ENCODE measurements around the gene CHCHD3.
A peak's percentile ranks its signal among the peaks of the same experiment; 100 is the strongest.

CHCHD3 gene

DNA sequence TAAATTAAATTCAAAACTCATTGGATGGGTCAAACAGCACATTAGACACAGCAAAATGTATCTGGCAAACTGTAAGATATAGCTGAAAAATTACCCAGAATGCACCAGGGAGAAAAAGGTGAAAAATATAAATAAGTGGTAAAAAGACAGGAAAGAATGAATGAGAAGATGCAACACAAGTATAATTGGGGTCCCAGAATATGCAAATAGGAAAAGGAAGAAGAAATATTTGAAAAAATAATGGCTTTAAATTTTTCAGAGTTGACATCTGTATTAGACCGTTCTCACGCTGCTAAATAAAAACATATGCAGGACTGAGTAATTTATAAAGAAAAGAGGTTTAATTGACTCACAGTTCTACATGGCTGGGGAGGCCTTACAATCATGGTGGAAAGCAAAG is 337.9 kb downstream of the CHCHD3 start (continued):
- TF ChIP-seq, protein P1, sequence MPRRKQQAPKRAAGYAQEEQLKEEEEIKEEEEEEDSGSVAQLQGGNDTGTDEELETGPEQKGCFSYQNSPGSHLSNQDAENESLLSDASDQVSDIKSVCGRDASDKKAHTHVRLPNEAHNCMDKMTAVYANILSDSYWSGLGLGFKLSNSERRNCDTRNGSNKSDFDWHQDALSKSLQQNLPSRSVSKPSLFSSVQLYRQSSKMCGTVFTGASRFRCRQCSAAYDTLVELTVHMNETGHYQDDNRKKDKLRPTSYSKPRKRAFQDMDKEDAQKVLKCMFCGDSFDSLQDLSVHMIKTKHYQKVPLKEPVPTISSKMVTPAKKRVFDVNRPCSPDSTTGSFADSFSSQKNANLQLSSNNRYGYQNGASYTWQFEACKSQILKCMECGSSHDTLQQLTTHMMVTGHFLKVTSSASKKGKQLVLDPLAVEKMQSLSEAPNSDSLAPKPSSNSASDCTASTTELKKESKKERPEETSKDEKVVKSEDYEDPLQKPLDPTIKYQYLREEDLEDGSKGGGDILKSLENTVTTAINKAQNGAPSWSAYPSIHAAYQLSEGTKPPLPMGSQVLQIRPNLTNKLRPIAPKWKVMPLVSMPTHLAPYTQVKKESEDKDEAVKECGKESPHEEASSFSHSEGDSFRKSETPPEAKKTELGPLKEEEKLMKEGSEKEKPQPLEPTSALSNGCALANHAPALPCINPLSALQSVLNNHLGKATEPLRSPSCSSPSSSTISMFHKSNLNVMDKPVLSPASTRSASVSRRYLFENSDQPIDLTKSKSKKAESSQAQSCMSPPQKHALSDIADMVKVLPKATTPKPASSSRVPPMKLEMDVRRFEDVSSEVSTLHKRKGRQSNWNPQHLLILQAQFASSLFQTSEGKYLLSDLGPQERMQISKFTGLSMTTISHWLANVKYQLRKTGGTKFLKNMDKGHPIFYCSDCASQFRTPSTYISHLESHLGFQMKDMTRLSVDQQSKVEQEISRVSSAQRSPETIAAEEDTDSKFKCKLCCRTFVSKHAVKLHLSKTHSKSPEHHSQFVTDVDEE (CRISPR knock-in tag; IDR thresholded peaks at IDR 0.05) = no peak
- TF ChIP-seq ZNF565 (CRISPR knock-in tag; conservative IDR thresholded peaks at IDR 0.05; ENCODE audit: low read depth) = no peak

DNA sequence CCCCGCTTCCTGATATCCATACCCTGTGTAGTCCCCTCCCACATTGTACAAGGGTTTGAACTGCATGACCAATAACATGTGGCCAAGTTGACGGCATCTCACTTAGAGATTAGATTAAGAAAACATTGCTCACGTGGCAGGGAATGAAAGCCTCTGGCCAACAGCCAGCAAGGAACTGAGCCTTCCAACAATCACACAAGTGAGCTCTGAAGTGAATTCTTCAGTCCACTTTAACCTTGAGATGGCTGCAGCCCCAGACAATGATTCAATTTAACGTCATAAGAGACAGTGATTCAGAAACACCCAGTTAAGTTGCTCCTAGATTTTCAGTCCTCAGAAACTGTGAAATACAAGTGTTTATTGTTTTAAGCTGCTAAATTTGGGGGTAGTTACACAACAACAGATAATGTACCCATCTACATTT is 339.7 kb downstream of the CHCHD3 start:
- peak; percentile 28 for ATAC-seq
- no peak for TF ChIP-seq ZC3H10 (CRISPR knock-in tag; IDR thresholded peaks at IDR 0.05)
- no peak for TF ChIP-seq ZFP30 (CRISPR knock-in tag; IDR thresholded peaks at IDR 0.05)
- no peak for TF ChIP-seq CSDC2 (CRISPR knock-in tag; IDR thresholded peaks at IDR 0.05)
- TF ChIP-seq PPARA (CRISPR knock-in tag; IDR thresholded peaks at IDR 0.05; ENCODE audit: borderline replicate concordance) = no peak
- peak; percentile 82 for TF ChIP-seq ISL1 (CRISPR knock-in tag; IDR thresholded peaks at IDR 0.05)
- TF ChIP-seq, protein P2, sequence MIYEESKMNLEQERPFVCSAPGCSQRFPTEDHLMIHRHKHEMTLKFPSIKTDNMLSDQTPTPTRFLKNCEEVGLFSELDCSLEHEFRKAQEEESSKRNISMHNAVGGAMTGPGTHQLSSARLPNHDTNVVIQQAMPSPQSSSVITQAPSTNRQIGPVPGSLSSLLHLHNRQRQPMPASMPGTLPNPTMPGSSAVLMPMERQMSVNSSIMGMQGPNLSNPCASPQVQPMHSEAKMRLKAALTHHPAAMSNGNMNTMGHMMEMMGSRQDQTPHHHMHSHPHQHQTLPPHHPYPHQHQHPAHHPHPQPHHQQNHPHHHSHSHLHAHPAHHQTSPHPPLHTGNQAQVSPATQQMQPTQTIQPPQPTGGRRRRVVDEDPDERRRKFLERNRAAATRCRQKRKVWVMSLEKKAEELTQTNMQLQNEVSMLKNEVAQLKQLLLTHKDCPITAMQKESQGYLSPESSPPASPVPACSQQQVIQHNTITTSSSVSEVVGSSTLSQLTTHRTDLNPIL (CRISPR knock-in tag; IDR thresholded peaks at IDR 0.05; ENCODE audit: low read depth) = no peak
- no peak for TF ChIP-seq TOX (CRISPR knock-in tag; IDR thresholded peaks at IDR 0.05; ENCODE audit: borderline replicate concordance)

DNA sequence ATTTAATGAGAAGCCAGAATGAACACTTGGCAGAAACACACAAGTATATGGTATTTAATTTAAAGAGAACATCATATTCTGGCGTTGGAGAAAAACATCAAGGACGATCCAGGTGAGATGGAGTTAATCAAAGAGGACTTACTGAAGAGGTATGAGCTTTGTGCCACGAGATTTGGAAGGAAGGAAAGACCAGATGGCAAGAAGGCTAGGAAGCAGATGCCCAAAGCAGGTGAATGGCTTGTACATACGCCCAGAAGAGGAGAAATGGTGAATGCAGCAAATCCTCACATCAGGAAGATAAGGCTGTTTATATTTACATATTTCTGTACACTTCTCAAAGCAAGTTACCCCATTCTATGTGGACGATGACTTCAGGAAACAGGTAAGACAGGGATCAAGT is 341.7 kb downstream of the CHCHD3 start:
- ATAC-seq = no peak
- no peak for TF ChIP-seq ISL1 (CRISPR knock-in tag; IDR thresholded peaks at IDR 0.05)
- TF ChIP-seq RARB (CRISPR knock-in tag; IDR thresholded peaks at IDR 0.05) = no peak
- TF ChIP-seq ZFP30 (CRISPR knock-in tag; IDR thresholded peaks at IDR 0.05) = no peak
- no peak for TF ChIP-seq ZNF8 (CRISPR knock-in tag; IDR thresholded peaks at IDR 0.05)
- TF ChIP-seq ZNF70 (CRISPR knock-in tag; IDR thresholded peaks at IDR 0.05) = no peak
- TF ChIP-seq, protein P2 (CRISPR knock-in tag; IDR thresholded peaks at IDR 0.05; ENCODE audit: low read depth) = no peak
- TF ChIP-seq ESRRG (CRISPR knock-in tag; IDR thresholded peaks at IDR 0.05) = no peak
- no peak for TF ChIP-seq ARNTL (CRISPR knock-in tag; IDR thresholded peaks at IDR 0.05; ENCODE audit: borderline replicate concordance, low read depth)
- TF ChIP-seq ZFP3 (CRISPR knock-in tag; IDR thresholded peaks at IDR 0.05) = no peak
- TF ChIP-seq, protein P3, sequence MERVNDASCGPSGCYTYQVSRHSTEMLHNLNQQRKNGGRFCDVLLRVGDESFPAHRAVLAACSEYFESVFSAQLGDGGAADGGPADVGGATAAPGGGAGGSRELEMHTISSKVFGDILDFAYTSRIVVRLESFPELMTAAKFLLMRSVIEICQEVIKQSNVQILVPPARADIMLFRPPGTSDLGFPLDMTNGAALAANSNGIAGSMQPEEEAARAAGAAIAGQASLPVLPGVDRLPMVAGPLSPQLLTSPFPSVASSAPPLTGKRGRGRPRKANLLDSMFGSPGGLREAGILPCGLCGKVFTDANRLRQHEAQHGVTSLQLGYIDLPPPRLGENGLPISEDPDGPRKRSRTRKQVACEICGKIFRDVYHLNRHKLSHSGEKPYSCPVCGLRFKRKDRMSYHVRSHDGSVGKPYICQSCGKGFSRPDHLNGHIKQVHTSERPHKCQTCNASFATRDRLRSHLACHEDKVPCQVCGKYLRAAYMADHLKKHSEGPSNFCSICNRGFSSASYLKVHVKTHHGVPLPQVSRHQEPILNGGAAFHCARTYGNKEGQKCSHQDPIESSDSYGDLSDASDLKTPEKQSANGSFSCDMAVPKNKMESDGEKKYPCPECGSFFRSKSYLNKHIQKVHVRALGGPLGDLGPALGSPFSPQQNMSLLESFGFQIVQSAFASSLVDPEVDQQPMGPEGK (CRISPR knock-in tag; IDR thresholded peaks at IDR 0.05; ENCODE audit: borderline replicate concordance) = no peak
- no peak for TF ChIP-seq TCF4 (CRISPR knock-in tag; IDR thresholded peaks at IDR 0.05; ENCODE audit: borderline replicate concordance)
- TF ChIP-seq, protein P4, sequence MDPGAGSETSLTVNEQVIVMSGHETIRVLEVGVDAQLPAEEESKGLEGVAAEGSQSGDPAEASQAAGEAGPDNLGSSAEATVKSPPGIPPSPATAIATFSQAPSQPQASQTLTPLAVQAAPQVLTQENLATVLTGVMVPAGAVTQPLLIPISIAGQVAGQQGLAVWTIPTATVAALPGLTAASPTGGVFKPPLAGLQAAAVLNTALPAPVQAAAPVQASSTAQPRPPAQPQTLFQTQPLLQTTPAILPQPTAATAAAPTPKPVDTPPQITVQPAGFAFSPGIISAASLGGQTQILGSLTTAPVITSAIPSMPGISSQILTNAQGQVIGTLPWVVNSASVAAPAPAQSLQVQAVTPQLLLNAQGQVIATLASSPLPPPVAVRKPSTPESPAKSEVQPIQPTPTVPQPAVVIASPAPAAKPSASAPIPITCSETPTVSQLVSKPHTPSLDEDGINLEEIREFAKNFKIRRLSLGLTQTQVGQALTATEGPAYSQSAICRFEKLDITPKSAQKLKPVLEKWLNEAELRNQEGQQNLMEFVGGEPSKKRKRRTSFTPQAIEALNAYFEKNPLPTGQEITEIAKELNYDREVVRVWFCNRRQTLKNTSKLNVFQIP (CRISPR knock-in tag; IDR thresholded peaks at IDR 0.05; ENCODE audit: borderline replicate concordance, low read depth) = no peak
- no peak for TF ChIP-seq PPARA (CRISPR knock-in tag; IDR thresholded peaks at IDR 0.05; ENCODE audit: borderline replicate concordance)
- no peak for TF ChIP-seq CSDC2 (CRISPR knock-in tag; IDR thresholded peaks at IDR 0.05)
- TF ChIP-seq OSR1 (CRISPR knock-in tag; IDR thresholded peaks at IDR 0.05) = no peak
- no peak for TF ChIP-seq GLIS3 (CRISPR knock-in tag; IDR thresholded peaks at IDR 0.05)
- no peak for TF ChIP-seq BACH2 (CRISPR knock-in tag; IDR thresholded peaks at IDR 0.05; ENCODE audit: borderline replicate concordance)
- TF ChIP-seq ZC3H10 (CRISPR knock-in tag; IDR thresholded peaks at IDR 0.05) = no peak

Measured in SK-N-SH treated with all-trans-retinoic acid at 6 μM for 48 hours (cell line).